GM18498 (cell line): ENCODE measurements around the gene DIS3L2.
A peak's percentile ranks its signal among the peaks of the same experiment; 100 is the strongest.

Experiments
- ATAC-seq: cut with Tn5 transposase; IDR thresholded peaks from one replicate; pipeline ENCODE4 v1.9.1; 2021; ENCODE audit warnings: mild to moderate bottlenecking, moderate library complexity; ENCODE audit not compliant: unreplicated experiment

Gene DIS3L2

DNA sequence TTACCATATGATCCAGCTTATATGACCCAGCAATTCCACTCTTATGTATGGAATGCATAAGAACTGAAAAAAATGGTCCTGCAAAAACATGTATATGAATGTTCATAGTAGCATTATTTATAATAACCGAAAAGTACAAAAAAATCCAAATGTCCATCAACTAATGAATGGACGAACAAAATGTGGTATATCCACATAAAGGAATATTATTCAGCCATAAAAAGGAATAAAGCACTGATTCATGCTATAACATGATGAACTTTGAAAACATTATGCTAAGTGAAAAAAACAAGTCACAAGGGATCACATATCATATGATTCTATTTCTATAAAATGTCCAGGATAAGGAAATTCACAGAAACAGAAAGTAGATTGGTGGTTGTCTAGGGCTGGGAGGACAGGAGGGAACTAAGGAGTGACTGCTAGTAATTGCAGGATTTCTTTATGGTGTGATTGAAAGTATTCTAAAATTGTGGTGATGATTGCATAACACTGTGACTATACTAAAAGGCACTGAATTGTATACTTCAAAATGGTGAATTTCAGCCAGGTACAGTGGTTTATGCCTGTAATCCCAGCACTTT lies 10.0 kb upstream of the DIS3L2 start:
- no peak for ATAC-seq

DNA sequence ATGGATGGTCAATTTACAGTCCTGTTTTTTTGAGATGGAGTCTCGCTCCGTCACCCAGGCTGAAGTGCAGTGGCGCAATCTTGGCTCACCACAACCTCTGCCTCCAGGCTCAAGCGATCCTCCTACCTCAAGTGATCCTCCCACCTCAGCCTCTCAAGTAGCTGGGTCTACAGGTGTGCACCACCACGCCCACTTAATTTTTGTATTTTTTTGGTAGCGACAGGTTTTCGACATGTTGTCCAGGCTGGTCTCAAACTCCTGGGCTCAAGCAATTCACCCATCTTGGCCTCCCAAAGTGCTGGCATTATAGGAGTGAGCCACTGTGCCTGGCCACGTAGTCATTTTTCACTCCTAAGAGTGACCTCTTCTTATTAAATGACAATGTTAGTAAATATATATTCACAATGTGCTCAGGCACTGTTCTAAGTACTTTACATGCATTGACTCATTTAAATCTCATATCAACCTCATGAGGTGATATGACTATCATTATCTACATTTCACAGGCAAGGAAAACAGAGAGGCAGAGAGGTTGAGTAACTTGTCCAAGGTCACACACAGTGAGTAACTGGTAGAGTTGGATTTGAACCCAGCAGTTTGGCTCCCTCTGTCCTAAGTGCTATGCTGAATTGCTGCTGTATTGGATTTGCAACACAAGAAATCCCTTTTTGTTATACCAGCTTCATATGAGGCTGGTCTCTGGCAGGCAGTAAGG lies 5.6 kb upstream of the DIS3L2 start:
- no peak for ATAC-seq

DNA sequence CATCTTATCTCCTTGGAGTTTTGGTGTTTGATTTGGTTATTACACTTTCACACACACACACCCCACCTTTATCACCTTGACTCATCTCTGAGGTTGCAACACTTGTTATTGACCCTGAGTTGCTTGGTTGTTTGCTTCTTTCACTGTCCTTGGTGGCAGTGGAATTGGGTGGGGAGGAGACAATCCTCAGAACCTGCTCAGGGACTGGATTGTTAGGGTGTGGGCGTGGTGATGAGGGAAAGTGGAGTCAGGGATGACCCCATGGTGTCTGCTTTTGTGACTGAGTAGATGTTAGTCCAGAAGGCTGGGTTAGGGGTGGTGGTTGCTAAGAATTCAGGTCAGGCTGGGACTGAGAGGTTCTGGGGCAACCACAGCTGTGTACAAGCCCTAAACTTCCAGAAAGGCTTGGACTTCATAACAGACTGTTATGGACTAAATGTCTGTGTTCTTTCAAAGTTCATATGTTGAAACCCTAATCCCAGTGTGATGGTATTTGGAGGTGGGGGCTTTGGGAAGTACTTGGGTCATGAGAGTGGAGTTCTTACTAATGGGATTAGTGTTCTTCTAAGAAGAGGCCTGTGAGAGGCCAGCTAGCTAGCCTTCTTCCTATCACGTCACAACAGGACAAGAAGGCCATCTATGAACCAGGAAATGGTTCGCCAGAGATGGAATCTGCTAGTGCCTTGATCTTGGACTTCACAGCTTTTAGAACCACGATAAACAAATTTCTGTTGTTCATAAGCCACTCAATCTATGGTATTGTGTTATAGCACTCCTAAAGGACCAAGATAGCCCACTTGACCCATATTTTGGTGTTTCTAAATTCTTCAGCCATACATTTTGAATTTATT lies 3.4 kb upstream of the DIS3L2 start:
- ATAC-seq: no peak

DNA sequence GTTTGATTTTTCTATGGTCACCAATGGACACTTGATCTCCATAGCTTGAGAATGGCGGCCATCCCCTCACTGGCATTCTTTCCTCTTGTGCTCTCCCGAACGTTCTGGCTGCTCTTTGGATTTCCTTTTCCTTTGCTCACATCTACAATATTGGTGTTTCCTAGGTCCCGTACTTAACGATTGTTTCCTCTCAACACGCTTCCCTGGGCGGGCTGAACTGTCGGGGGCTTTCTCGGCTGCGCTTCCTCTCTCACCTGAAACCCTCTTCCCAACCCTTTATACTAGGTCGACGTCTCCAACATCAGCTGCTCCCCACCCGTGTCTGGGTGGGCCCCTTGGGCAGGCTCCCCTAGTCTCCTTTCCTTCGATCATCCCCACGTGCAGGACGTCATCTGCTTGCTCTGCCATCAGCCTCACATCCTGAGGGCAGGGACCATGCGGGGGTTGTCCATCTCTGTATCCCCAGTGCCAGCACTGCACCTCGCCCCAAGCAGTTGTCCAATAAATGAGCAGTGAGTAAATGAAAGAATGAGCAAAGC lies 634 bp upstream of the DIS3L2 start:
- peak; percentile 26 for ATAC-seq

DNA sequence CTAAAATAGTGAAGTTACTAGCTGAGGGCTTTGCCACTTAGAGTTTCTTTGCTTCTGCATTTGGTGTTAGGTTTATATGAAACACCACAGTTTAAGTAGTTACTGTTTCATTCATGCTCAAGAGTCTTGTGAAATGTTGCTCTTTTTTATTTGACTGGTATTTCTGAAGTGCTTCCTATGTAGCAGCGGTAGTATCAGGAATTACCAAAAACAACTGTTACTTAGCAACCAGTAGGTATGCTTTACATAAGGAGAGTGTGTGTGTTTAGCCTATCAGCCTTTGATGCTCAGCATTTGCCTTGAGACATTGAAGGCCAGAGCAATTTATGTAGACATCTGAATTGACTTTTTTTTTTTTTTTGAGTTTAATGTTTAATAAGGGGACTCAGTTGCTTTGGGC lies 3.6 kb downstream of the DIS3L2 start:
- no peak for ATAC-seq

DNA sequence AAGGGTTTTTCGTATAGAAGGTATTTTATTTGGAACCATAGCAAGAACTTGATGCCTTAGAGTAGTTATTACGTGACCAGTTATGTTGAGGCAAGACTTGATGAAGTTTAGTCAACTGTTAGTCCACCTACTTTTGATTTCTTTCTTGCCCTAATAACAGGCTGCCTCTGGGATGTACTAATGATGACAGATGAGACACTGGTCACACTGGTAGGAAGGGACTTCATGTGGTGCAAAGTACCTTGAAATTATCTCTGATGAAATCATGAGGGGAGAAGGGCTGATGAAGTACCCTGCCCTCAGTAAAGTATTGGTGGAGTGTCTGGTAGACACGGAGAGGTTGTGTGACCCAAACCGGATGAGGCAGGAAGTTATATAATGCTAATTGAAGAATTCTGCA lies 5.4 kb downstream of the DIS3L2 start:
- ATAC-seq: no peak

GRCh38 chr2:231968820-231969219 lies 7.3 kb downstream of the DIS3L2 start:
- ATAC-seq: no peak

- no peak for ATAC-seq
Measured at GRCh38 chr2:231970461-231970860, 8.9 kb downstream of the DIS3L2 start.

GRCh38 chr2:231975001-231975400 lies 13.5 kb downstream of the DIS3L2 start:
- ATAC-seq: no peak

DNA sequence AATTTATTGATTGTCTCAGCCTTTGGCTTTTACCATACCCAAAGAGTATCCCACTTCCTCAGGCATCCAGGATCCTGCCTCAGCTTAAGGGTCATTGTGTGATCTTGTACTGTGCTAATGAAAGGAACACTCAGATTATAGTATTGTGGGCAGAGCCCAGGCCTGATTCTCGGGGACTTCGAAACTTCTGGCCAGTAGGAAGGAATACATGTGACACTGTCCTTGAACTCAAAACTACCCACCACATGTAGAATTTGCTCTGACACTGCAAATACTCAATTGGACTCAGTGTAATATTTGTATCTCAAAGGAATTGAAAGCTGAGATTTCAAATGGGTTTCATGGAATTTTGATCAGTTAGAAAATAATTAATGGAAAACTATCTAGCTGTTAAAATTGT lies 15.9 kb downstream of the DIS3L2 start:
- no peak for ATAC-seq

DNA sequence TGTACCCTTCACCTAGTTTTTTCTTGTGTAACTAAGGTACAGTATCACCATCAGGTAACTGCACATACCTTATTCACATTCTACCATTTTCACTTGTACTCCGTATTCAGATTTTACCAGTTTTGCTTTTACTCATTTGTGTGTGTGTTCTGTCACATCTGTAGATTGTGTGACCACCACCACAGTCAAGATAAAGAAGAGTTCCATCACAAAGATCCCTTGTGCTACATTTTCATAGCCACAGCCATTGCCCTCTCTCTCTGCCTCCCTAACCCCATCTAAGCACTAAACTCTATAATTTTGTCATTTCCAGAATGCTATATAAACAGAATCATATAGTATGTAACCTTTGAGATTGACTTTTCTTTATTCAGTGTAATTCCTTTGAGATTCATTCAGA lies 23.5 kb downstream of the DIS3L2 start:
- ATAC-seq: no peak

- ATAC-seq: no peak
Measured at GRCh38 chr2:231985823-231986261, 24.3 kb downstream of the DIS3L2 start.

DNA sequence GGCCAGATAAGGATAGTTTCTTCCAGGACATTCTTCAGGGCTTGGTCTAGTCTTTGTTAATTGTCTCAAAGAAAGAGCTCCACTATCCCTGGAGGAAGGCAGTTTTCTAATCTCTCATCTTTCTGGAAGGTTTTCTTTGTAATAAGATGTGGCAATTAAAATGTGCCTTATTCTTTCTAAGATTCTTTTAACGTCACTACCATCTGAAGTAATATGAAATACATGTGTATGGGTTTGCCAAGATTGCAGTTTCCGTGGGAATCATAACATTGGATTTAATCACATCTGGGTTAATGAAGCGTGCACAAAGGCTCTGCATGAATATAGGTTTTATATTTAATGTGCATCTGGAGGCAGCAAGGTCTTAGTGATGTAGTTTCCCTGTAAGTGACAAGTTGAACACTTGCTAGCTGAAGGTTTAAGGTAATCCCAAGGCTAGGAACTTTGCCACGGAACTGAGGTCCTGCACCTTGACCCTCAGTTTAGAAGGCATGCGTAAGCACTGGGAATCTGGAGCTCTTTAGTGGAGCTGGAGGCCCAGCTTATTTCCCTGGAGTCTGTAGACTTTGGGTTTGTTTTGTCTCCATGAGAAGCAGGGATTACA lies 25.7 kb downstream of the DIS3L2 start:
- ATAC-seq: no peak

DNA sequence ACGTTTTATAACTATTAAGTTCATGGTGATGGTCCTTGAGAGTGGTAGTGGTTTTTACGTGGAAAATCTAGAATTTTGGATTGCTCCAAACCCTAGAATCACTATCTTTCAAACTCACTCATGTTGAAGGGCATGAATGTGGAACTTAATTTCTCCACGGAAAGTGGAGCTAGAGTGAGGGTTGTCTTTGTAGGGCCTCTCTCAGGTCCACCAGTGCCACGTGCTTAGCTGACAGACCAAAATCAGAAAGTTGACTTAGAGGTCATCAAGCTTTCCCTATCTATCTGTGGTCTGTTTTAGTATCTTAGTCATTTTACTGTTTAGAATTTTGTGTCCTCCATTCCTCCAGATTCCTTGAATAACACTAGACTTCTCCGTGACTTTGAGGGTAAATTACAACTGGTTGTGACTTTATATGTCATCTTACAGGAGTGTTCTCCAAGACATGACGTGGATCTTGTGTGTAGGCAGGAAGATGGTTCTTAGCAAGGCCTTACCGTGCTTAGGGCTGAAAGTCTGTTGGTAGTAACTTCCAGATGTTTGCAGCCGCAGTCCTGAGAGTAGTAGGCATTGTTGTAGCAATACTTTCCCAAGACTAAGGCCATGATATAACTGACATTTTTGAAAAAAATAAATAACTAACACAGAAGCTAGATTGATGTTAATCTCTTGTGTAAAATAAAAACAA lies 26.8 kb downstream of the DIS3L2 start:
- ATAC-seq: no peak

- no peak for ATAC-seq
Measured at GRCh38 chr2:231991664-231992063, 30.2 kb downstream of the DIS3L2 start.

DNA sequence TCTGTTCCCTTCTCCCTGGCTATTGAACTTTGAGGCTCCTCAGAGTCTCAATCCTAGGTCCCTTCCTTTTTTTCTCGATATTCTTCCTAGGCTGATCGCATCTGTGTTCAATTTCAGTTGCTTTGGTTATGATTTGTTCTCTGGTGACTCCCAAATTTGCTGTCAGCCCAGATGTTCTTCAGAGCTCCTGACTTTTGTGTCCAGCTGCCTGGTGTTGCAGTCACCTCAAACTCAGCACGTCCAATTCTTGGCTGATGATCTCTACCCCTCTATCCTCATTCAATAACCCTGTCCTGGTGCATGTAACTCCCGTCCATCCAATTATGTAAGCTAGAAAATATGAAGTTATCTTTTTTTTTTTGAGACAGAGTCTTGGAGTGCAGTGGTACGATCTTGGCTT lies 31.4 kb downstream of the DIS3L2 start:
- no peak for ATAC-seq

- no peak for ATAC-seq
Measured at GRCh38 chr2:231996797-231997540, 35.5 kb downstream of the DIS3L2 start.

- ATAC-seq: no peak
Measured at GRCh38 chr2:231998046-231998445, 36.5 kb downstream of the DIS3L2 start.

- ATAC-seq: no peak
Measured at GRCh38 chr2:232000439-232000838, 38.9 kb downstream of the DIS3L2 start.

DNA sequence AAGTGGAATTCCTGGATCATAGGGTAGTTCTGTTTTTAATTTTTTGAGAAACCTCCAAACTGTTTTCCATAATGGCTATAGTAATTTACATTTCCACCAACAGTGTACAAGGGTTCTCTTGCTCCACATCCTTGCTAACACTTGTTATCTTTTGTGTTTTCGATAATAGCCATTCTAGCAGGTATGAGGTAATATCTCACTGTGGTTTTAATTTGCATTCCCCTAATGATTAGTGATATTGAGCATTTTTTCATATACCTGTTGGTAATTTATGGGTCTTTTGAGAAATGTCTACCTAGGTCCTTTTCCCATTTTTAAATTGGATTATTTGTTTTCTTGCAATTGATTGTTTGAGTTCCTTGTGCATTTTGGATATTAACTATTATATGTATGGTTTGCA lies 39.6 kb downstream of the DIS3L2 start:
- no peak for ATAC-seq
